ENCODE measurements around the gene ACTR6. TPM values are rescaled to one million over a fixed set of nuclear protein-coding genes. Genes with fewer than 3 reads are reported as not detected.

ACTR6 gene
- total and polyA plus RNA-seq, 2 of the 4 experiments (the other 2 are of a cell fraction): 9.7 to 10.2 TPM

GRCh38 chr12:100254876-100255275 is 54.3 kb downstream of the ACTR6 start:
- H3K18ac ChIP-seq (ENCODE audit: low read depth, low read length): no peak overlapping the region
- no peaks in the 10 kb centered on the region for H3K4me1 ChIP-seq (ENCODE audit: control insufficient read depth, insufficient read depth, low read length)
- dilution Hi-C loops (cut with HindIII; ENCODE audit: low sequenced_read_pairs, unreplicated experiment) (no loop called here), intact Hi-C loops (cut with micrococcal nuclease) (no loop called here), in situ Hi-C loops (cut with MboI; ENCODE audit: low sequenced_read_pairs) (no loop called here)
- no peak overlapping the region for H3K56ac ChIP-seq (ENCODE audit: extremely low read depth, insufficient read depth, low read length)
- no peak overlapping the region for H2BK15ac ChIP-seq (ENCODE audit: low read depth, low read length)
- no peak overlapping the region for H3K23ac ChIP-seq (ENCODE audit: low read depth, low read length)
- no CpG with 5 or more reads among the region's 1 CpG for WGBS, 2 experiments (ENCODE audit: extremely low coverage in 2 of 2, insufficient read length in 1 of 2)
- ChIA-PET CTCF (interaction anchor here (0.6 kb wide), 1 partner anchor 479 kb away, joined by 4 read pairs; no protein-coding TSS in a partner anchor), POLR2A (ENCODE audit: unreplicated experiment) (no interaction called here)
- no peak for ATAC-seq (ENCODE audit: low read depth)
- no peak overlapping the region for H2BK120ac ChIP-seq (ENCODE audit: low read depth, low read length)
- H3K27me3 ChIP-seq (ENCODE audit: control insufficient read depth, insufficient read depth, low read length): no peaks in the 10 kb centered on the region
- no peak overlapping the region for H4K91ac ChIP-seq (ENCODE audit: insufficient read depth, low read depth, low read length)
- no peak overlapping the region for H3K4ac ChIP-seq (ENCODE audit: low read depth, low read length)
- no peak overlapping the region for H3K14ac ChIP-seq (replicated peaks; ENCODE audit: low read depth, low read length)
- no peak overlapping the region for H2BK20ac ChIP-seq (ENCODE audit: low read depth, low read length)
- H4K8ac ChIP-seq (ENCODE audit: low read depth in 2 of 2, low read length in 2 of 2): no peak overlapping the region
- H2AK9ac ChIP-seq (replicated peaks; ENCODE audit: low read depth, low read length, poor library complexity): no peak overlapping the region
- H2AK5ac ChIP-seq (ENCODE audit: low read depth, low read length): no peak overlapping the region
- no TSS peak for BruUV-seq (replicated peaks)
- no peak overlapping the region for H3K9ac ChIP-seq (ENCODE audit: low read depth, low read length)
- H3K79me1 ChIP-seq (ENCODE audit: low read depth in 1 of 2, low read length in 2 of 2): no peaks in the 10 kb centered on the region
- no peak overlapping the region for H2BK5ac ChIP-seq (ENCODE audit: low read depth, low read length, poor library complexity, severe bottlenecking)
- no peaks in the 10 kb centered on the region for H3K9me3 ChIP-seq (ENCODE audit: control insufficient read depth, insufficient read depth, low read length)
- no peak for TF ChIP-seq CEBPB (IDR thresholded peaks at IDR 0.05; ENCODE audit: low read depth, low read length)
- no peak for TF ChIP-seq RAD21 (IDR thresholded peaks at IDR 0.05; ENCODE audit: low read length)
- TF ChIP-seq CTCF (conservative IDR thresholded peaks at IDR 0.05; ENCODE audit: low read depth, low read length): no peak
- TF ChIP-seq MXI1 (IDR thresholded peaks at IDR 0.05; ENCODE audit: borderline replicate concordance, low read depth, low read length): no peak
- no peak for TF ChIP-seq FOS (IDR thresholded peaks at IDR 0.05; ENCODE audit: low read depth, low read length)
- no peak for TF ChIP-seq USF2 (IDR thresholded peaks at IDR 0.05; ENCODE audit: low read depth, low read length)
- TF ChIP-seq CHD1 (IDR thresholded peaks at IDR 0.05; ENCODE audit: low read depth, low read length): no peak
- TF ChIP-seq RFX5 (IDR thresholded peaks at IDR 0.05; ENCODE audit: low read depth, low read length): no peak
- no peak for TF ChIP-seq NFE2L2 (IDR thresholded peaks at IDR 0.05; ENCODE audit: low read depth, low read length)
- no peak for TF ChIP-seq SMC3 (IDR thresholded peaks at IDR 0.05; ENCODE audit: low read depth, low read length)
- TF ChIP-seq POLR2A (IDR thresholded peaks at IDR 0.05; ENCODE audit: low read depth, low read length): no peak
- no peak for TF ChIP-seq ELK1 (IDR thresholded peaks at IDR 0.05; ENCODE audit: borderline replicate concordance, low read depth, low read length)
- H3K9me1 ChIP-seq (ENCODE audit: insufficient read depth, low read length): no peaks in the 10 kb centered on the region
- no peaks in the 10 kb centered on the region for H4K20me1 ChIP-seq (ENCODE audit: insufficient read depth, low read length)
- H3K4me3 ChIP-seq (ENCODE audit: insufficient read depth, low read depth, low read length): no peak overlapping the region
- DNase-seq: no peak
- H2AFZ ChIP-seq (replicated peaks; ENCODE audit: low read length, poor library complexity): no peak overlapping the region
- H3K36me3 ChIP-seq (ENCODE audit: control insufficient read depth, insufficient read depth, low read length): no peaks in the 10 kb centered on the region
- H4K5ac ChIP-seq (ENCODE audit: low read depth, low read length): no peak overlapping the region
- H3K4me2 ChIP-seq (ENCODE audit: low read depth, low read length): no peak overlapping the region
- H3K27ac ChIP-seq (ENCODE audit: insufficient read depth, low read length): no peak overlapping the region

Measured in IMR-90 (cell line).